HCT116 (cell line): ENCODE results near the gene FCHO1. TPM values are rescaled to one million over a fixed set of nuclear protein-coding genes. Genes with fewer than 3 reads are reported as not detected.

Source experiments
- ATAC-seq: fragments of 200-7000 bp; cut with Tn5 transposase; 2 replicates; pipeline ENCODE4 v1.9.1; 2020; ENCODE audit warnings: mild to moderate bottlenecking, moderate library complexity
- BruUV-seq: library from RNA; stranded (reverse); fragments of 400-500 nt; replicated peaks from 2 replicates; lab custom pipeline; 2021; lab: Mats Ljungman, UMichigan
- CTCF ChIA-PET: fragments of 300-600 bp; sonication (Branson Sonifier 250); formaldehyde crosslinking; loops from one replicate; lab custom pipeline; 2021; ENCODE audit warnings: antibody characterized with exemption; lab: Charles Lee
- POLR2A ChIA-PET: fragments of 300-600, 350-600 bp; sonication (Branson Sonifier 250); formaldehyde crosslinking; loops from one replicate; lab custom pipeline; 2021; ENCODE audit warnings: antibody characterized with exemption; lab: Charles Lee
- RAD21 ChIA-PET, 2 experiments: fragments of 300-600 bp; sonication (Branson Sonifier 250); formaldehyde crosslinking; loops; one replicate each; lab custom pipeline; 2023; ENCODE audit warnings: low total read pairs in 2 of 2; ENCODE audit not compliant: uncharacterized antibody in 2 of 2, unreplicated experiment in 2 of 2, low non-redundant PET in 1 of 2; lab: Charles Lee
- DNase-seq: peaks from one replicate; pipeline ENCODE4 v3.0.0-alpha.2; 2010; ENCODE audit warnings: low read depth, low spot score
- H2AFZ ChIP-seq: fragments of 200-600 bp; shearing (Covaris generic), sonication (generic); 2 replicates; pipeline ENCODE4 v1.6.1; 2017; ENCODE audit warnings: low read depth, mixed run types, mixed read lengths, antibody characterized with exemption, low read length; ENCODE audit not compliant: poor library complexity, severe bottlenecking
- H3K27ac ChIP-seq: 2 replicates; pipeline ENCODE4 v1.5.1; 2012; ENCODE audit warnings: low read depth, low read length
- H3K27me3 ChIP-seq: fragments of 200-600 bp; sonication (generic); 2 replicates; pipeline ENCODE4 v1.6.1; 2016; ENCODE audit warnings: mixed run types, low read length, mixed read lengths; ENCODE audit not compliant: insufficient read depth
- H3K36me3 ChIP-seq, 2 experiments: fragments of 200-500 bp in 1 of 2; fragments of 200-600 bp in 1 of 2; sonication (Bioruptor generic) in 1 of 2; sonication (generic) in 1 of 2; 2 replicates each; pipeline versions ENCODE4 v1.5.1 to v1.6.1; 2014 to 2016; ENCODE audit warnings: low read length in 2 of 2, inconsistent platforms in 1 of 2, mixed read lengths in 1 of 2, mixed run types in 1 of 2; ENCODE audit not compliant: insufficient read depth in 2 of 2, control insufficient read depth in 1 of 2
- H3K4me1 ChIP-seq, 2 experiments: fragments of 200-600 bp in 1 of 2; sonication (generic) in 1 of 2; 2 replicates each; pipeline versions ENCODE4 v1.5.1 to v1.6.1; 2012 to 2017; ENCODE audit warnings: low read length in 2 of 2, inconsistent platforms in 1 of 2, mild to moderate bottlenecking in 1 of 2, mixed read lengths in 1 of 2, mixed run types in 1 of 2, moderate library complexity in 1 of 2; ENCODE audit not compliant: insufficient read depth in 2 of 2, control insufficient read depth in 1 of 2
- H3K4me2 ChIP-seq: fragments of 200-600 bp; sonication (generic); 2 replicates; pipeline ENCODE4 v1.6.1; 2017; ENCODE audit warnings: mixed run types, low read length, mixed read lengths
- H3K4me3 ChIP-seq, 2 experiments: fragments of 200-600 bp in 1 of 2; sonication (generic) in 1 of 2; replicated peaks in 1 of 2; 2 replicates each; pipeline ENCODE4 v1.5.1; 2011 to 2016; ENCODE audit warnings: low read length in 2 of 2, control low read depth in 1 of 2, low read depth in 1 of 2, mild to moderate bottlenecking in 1 of 2, mixed read lengths in 1 of 2, mixed run types in 1 of 2
- H3K79me2 ChIP-seq: fragments of 200-600 bp; sonication (generic); 2 replicates; pipeline ENCODE4 v1.6.1; 2017; ENCODE audit warnings: mild to moderate bottlenecking, mixed run types, low read length, moderate library complexity, mixed read lengths; ENCODE audit not compliant: insufficient read depth
- H3K9ac ChIP-seq: fragments of 200-600 bp; sonication (generic); 2 replicates; pipeline ENCODE4 v1.6.1; 2016; ENCODE audit warnings: low read length, mixed read lengths
- H3K9me2 ChIP-seq: fragments of 200-600 bp; sonication (generic), shearing (Covaris generic); 2 replicates; pipeline ENCODE4 v1.6.1; 2017; ENCODE audit warnings: mixed run types, mild to moderate bottlenecking, moderate library complexity; ENCODE audit not compliant: insufficient read depth
- H3K9me3 ChIP-seq, 2 experiments: fragments of 200-500 bp in 1 of 2; fragments of 200-600 bp in 1 of 2; sonication (Bioruptor generic) in 1 of 2; sonication (generic) in 1 of 2; 2 replicates each; pipeline ENCODE4 v1.6.1; 2014 to 2017; ENCODE audit warnings: low read length in 2 of 2, mixed read lengths in 2 of 2, inconsistent platforms in 1 of 2, low read depth in 1 of 2, mild to moderate bottlenecking in 1 of 2, mixed run types in 1 of 2, moderate library complexity in 1 of 2; ENCODE audit not compliant: control insufficient read depth in 1 of 2, insufficient read depth in 1 of 2
- H4K20me1 ChIP-seq: fragments of 200-600 bp; sonication (generic), shearing (Covaris generic); 2 replicates; pipeline ENCODE4 v1.6.1; 2017; ENCODE audit warnings: mixed run types, mild to moderate bottlenecking, moderate library complexity; ENCODE audit not compliant: insufficient read depth
- CBX3 ChIP-seq: IDR thresholded peaks from 2 replicates; pipeline ENCODE4 v1.6.1; 2012; ENCODE audit warnings: low read depth
- CEBPB ChIP-seq: IDR thresholded peaks from 2 replicates; pipeline ENCODE4 v1.6.1; 2012; ENCODE audit warnings: low read depth
- CTCF ChIP-seq, 3 experiments: fragments of 200-600 bp in 1 of 3; sonication (generic) in 1 of 3; IDR thresholded peaks in 2 of 3; conservative IDR thresholded peaks in 1 of 3; 2 replicates each; pipeline ENCODE4 v1.5.1; 2012 to 2017; ENCODE audit warnings: low read depth in 2 of 3, low read length in 2 of 3, antibody characterized with exemption in 1 of 3, borderline replicate concordance in 1 of 3, control low read depth in 1 of 3, mild to moderate bottlenecking in 1 of 3, mixed read lengths in 1 of 3, mixed run types in 1 of 3, moderate library complexity in 1 of 3; ENCODE audit not compliant: insufficient read depth in 1 of 3
- EGR1 ChIP-seq: IDR thresholded peaks from 2 replicates; pipeline ENCODE4 v1.6.1; 2012; ENCODE audit warnings: low read depth
- ELF1 ChIP-seq: IDR thresholded peaks from 2 replicates; pipeline ENCODE4 v1.6.1; 2012; ENCODE audit warnings: low read depth, borderline replicate concordance
- EZH2 ChIP-seq: fragments of 200-600 bp; sonication (generic); IDR thresholded peaks from 2 replicates; pipeline ENCODE4 v1.6.1; 2017; ENCODE audit warnings: antibody characterized with exemption, mixed run types
- FOSL1 ChIP-seq: IDR thresholded peaks from 2 replicates; pipeline ENCODE4 v1.6.1; 2012; ENCODE audit warnings: low read depth
- JUND ChIP-seq: IDR thresholded peaks from 2 replicates; pipeline ENCODE4 v1.6.1; 2012
- POLR2AphosphoS5 ChIP-seq: IDR thresholded peaks from 2 replicates; pipeline ENCODE4 v1.6.1; 2011; ENCODE audit warnings: mild to moderate bottlenecking, low read depth, low read length, moderate library complexity
- RAD21 ChIP-seq: IDR thresholded peaks from 2 replicates; pipeline ENCODE4 v1.6.1; 2012; ENCODE audit warnings: low read depth, mild to moderate bottlenecking
- SP1 ChIP-seq: IDR thresholded peaks from 2 replicates; pipeline ENCODE4 v1.6.1; 2012; ENCODE audit warnings: low read depth
- SRF ChIP-seq: IDR thresholded peaks from 2 replicates; pipeline ENCODE4 v1.6.1; 2012; ENCODE audit warnings: low read depth
- ZFX ChIP-seq: fragments of 450-650 bp; IDR thresholded peaks from 2 replicates; pipeline ENCODE4 v1.6.1; 2017
- ZNF274 ChIP-seq: fragments of 200-500 bp; sonication (Bioruptor generic); IDR thresholded peaks from 2 replicates; pipeline ENCODE4 v1.6.1; 2014; ENCODE audit warnings: mild to moderate bottlenecking, low read depth, low read length, inconsistent platforms
- intact Hi-C: fragments of 100-400 bp; cut with micrococcal nuclease; formaldehyde crosslinking; loops from 2 replicates; pipeline ENCODE4 v1.10.0; 2022
- total RNA-seq: library from RNA; stranded (reverse); gene quantifications from one replicate; pipeline ENCODE4 v1.2.1, GENCODE V29; 2021; ENCODE audit not compliant: unreplicated experiment
- TF ChIP-seq, protein P1 (sequence below): IDR thresholded peaks from 2 replicates; pipeline ENCODE4 v1.6.1; 2012

The FCHO1 gene
- total RNA-seq, 1 experiment from 2014 or later, result 28.1 TPM

DNA sequence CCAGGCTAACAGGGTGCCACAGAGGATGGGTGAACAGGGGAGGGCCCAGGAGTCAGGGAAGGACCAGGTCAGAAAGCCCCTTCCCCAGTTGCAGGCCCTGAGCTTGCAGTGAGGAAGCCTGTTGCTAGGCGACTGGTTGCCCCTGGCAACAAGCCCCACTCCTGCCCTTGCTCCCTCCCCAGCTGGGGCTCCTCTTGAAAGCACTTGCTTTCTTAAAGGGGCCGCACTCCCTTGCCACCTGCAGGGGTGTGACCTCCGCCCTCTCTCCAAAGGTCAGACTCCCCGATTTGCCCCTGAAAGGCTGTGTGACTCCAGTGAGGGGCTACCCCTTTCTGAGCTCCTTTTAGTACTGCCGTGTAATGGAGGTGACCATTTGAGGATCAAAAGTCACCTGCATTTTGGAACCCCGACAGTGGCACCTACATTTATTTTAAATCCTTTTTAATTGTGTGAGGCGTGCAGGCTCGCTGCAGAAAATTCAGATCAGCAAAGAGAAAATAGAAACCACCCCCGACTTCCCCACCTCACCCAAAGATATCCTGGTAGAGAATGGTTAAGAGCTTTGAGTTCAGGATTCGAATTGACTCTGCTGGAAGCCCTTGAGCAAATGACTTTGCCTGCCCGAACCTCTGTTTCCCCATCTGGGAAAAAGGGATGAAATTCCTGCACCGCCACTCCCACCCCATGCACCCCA lies 4.8 kb downstream of the FCHO1 start (continued):
- TF ChIP-seq JUND (no peak), ZNF274 (no peak), RAD21 (no peak), CBX3 (no peak), SP1 (no peak), SRF (no peak), FOSL1 (no peak), EZH2 (no peak), ELF1 (no peak)
- TF ChIP-seq, protein P1, sequence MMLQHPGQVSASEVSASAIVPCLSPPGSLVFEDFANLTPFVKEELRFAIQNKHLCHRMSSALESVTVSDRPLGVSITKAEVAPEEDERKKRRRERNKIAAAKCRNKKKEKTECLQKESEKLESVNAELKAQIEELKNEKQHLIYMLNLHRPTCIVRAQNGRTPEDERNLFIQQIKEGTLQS, result no peak

DNA sequence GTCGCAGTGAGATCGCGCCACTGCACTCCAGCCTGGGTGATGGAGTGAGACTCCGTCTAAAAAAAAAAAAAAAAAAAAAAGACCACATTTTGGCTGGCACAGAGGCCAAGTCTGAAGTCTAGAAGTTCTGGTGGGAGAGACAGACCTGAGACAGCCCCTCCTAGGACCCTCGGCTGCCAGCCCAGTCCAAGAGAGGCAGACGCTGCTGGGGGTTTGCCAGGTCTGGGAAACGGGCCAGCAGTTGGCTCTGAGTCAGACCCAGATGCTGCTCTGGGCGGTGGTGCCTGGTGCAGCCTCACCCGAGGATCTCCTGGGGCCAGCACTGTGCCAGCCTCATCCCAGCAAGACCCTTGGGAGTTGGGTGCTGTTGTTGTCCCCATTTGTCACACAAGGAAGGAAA lies 5.8 kb downstream of the FCHO1 start:
- peak overlapping the region; percentile 57 for H3K4me2 ChIP-seq
- POLR2A ChIA-PET, result no interaction called here
- intact Hi-C loops, result no loop called here

More for the DNA sequence above, 5.8 kb downstream of the FCHO1 start:
- Histone ChIP-seq H3K9me3 (no peaks in the 10 kb centered on the region), H3K4me1 (peaks cover 12 to 36% of the 10 kb centered on the region in 2 experiments), H3K4me3 (no peak overlapping the region), H3K27ac (no peak overlapping the region), H3K36me3 (no peaks in the 10 kb centered on the region), H3K27me3 (no peaks in the 10 kb centered on the region), H3K79me2 (no peaks in the 10 kb centered on the region), H3K9ac (peak overlapping the region; percentile 29), H2AFZ (no peak overlapping the region), H3K9me2 (no peaks in the 10 kb centered on the region), H4K20me1 (no peaks in the 10 kb centered on the region)
- no peak for DNase-seq
- no TSS peak for BruUV-seq
- ATAC-seq, result peak; percentile 73
- CTCF ChIA-PET, result interaction anchor here (1.8 kb wide), 1 partner anchor 9 kb away, joined by 6 read pairs; no protein-coding TSS in a partner anchor
- RAD21 ChIA-PET, result no interaction called here
- no peak; the same call in 1 of the 2 replicates for TF ChIP-seq FOSL1
- no peak for TF ChIP-seq SP1
- no peak for TF ChIP-seq SRF
- TF ChIP-seq ELF1, result no peak
- TF ChIP-seq RAD21, result no peak
- TF ChIP-seq CEBPB, result no peak
- no peak for TF ChIP-seq EGR1
- no peak for TF ChIP-seq ZFX
- TF ChIP-seq EZH2, result no peak
- no peak for TF ChIP-seq POLR2AphosphoS5
- TF ChIP-seq CTCF (IDR thresholded peaks at IDR 0.05 in 2 of 3, conservative IDR thresholded peaks at IDR 0.05 in 1 of 3; ENCODE audit: borderline replicate concordance in 1 of 3, insufficient read depth in 1 of 3, low read depth in 2 of 3, low read length in 2 of 3), result no peak
